Adrenal gland (tissue), 12 donors: ENCODE data around the gene OPRD1. TPM values are rescaled to one million over a fixed set of nuclear protein-coding genes. Genes with fewer than 3 reads are reported as not detected.

Source experiments
- DNase-seq, 7 donors: peaks; one replicate each; pipeline ENCODE4 v3.0.0-alpha.2; 2019 to 2020
- H3K27ac ChIP-seq, 5 donors: fragments of 200-600 bp; sonication (generic) in 4 of 5; 1 replicate in 3 of 5; 2 replicates in 2 of 5; pipeline versions ENCODE4 v1.5.1 to v1.8.0; 2016 to 2020; ENCODE audit warnings: mild to moderate bottlenecking in 1 of 5
- H3K27me3 ChIP-seq: fragments of 200-600 bp; 2 replicates; pipeline ENCODE4 v1.8.0; 2021
- H3K36me3 ChIP-seq, 2 donors: fragments of 200-600 bp; replicated peaks in 1 of 2; 1 replicate in 1 of 2; 2 replicates in 1 of 2; pipeline versions ENCODE4 v1.5.1 to v1.8.0; 2018 to 2022
- H3K4me1 ChIP-seq, 2 donors: fragments of 200-600 bp; replicated peaks in 1 of 2; 1 replicate in 1 of 2; 2 replicates in 1 of 2; pipeline versions ENCODE4 v1.5.1 to v1.8.0; 2018 to 2021
- H3K4me3 ChIP-seq, 4 donors: fragments of 200-600 bp; sonication (generic) in 3 of 4; one replicate each; pipeline ENCODE4 v1.5.1; 2016 to 2018
- H3K9me3 ChIP-seq, 3 donors: fragments of 200-600 bp; sonication (generic) in 1 of 3; replicated peaks in 1 of 3; 1 replicate in 2 of 3; 2 replicates in 1 of 3; pipeline versions ENCODE4 v1.5.1 to v1.8.0; 2016 to 2021
- POLR2A ChIP-seq, 2 donors: fragments of 450-650 bp; IDR thresholded peaks; one replicate each; pipeline ENCODE4 v1.6.1; 2017; ENCODE audit warnings: antibody characterized with exemption in 2 of 2, mild to moderate bottlenecking in 2 of 2, moderate library complexity in 1 of 2
- WGBS, 4 donors: extraction: QIAGEN DNeasy Blood & Tissue Kit in 2 of 4; methylation state at CpG; one replicate each; pipeline versions ENCODE4 v1.1.5 to v1.1.7; 2013 to 2017; 5-methylcytosine and 5-hydroxymethylcytosine counted together
- intact Hi-C, 2 donors: fragments of 100-400 bp; cut with DNase I; formaldehyde crosslinking; loops; one replicate each; pipeline versions ENCODE4 v1.14.1 to v1.15.0; 2022 to 2023
- polyA plus RNA-seq, 3 donors: library from polyadenylated mRNA; stranded (reverse); fragments of 200-250 nt in 2 of 3; fragments of 350-450 nt in 1 of 3; fragmentation: Illumina TruSeq in 1 of 3; extraction: RNeasy Lipid Tissue Mini Kit (QIAGEN cat#74804) in 1 of 3; gene quantifications; one replicate each; pipeline ENCODE4 v1.2.3, GENCODE V29; 2013 to 2014
- total RNA-seq, 9 donors: library from RNA; depleted of rRNA in 4 of 9; stranded (reverse); fragments of >200 nt in 4 of 9; fragments of 120-200 nt in 1 of 9; fragmentation: NEBNext Ultra II Directional in 1 of 9; extraction: Animal tissue kit (Norgen Biotek cat#: 25700) in 1 of 9; gene quantifications; one replicate each; pipeline versions ENCODE4 v1.1.0 to v1.2.4, GENCODE V29; 2013 to 2023
- TF ChIP-seq, protein P1 (sequence below), 6 experiments: fragments of 450-650 bp in 4 of 6; fragments of 200-600 bp in 2 of 6; sonication (generic) in 1 of 6; IDR thresholded peaks; 1 replicate in 5 of 6; 2 replicates in 1 of 6; pipeline versions ENCODE4 v1.5.1 to v1.8.0; 2016 to 2021; ENCODE audit warnings: antibody characterized with exemption in 6 of 6, mild to moderate bottlenecking in 2 of 6, moderate library complexity in 1 of 6
- donor health status: healthy with polysubstance abuse.
- donor health status: Bipolar disorder and iron deficiency.
- donor health status: DM: yes; HTN: yes; CAD: no.
- donor health status: DM: no; HTN: no; CAD: no.
- donor health status: DM: no; HTN: no; CAD: no.
- donor health status: DM: yes; HTN: yes; CAD: no.

Gene OPRD1
- total and polyA plus RNA-seq, 12 donors: 0.06 to 1.8 (median 0.35) TPM; not detected in 4

DNA sequence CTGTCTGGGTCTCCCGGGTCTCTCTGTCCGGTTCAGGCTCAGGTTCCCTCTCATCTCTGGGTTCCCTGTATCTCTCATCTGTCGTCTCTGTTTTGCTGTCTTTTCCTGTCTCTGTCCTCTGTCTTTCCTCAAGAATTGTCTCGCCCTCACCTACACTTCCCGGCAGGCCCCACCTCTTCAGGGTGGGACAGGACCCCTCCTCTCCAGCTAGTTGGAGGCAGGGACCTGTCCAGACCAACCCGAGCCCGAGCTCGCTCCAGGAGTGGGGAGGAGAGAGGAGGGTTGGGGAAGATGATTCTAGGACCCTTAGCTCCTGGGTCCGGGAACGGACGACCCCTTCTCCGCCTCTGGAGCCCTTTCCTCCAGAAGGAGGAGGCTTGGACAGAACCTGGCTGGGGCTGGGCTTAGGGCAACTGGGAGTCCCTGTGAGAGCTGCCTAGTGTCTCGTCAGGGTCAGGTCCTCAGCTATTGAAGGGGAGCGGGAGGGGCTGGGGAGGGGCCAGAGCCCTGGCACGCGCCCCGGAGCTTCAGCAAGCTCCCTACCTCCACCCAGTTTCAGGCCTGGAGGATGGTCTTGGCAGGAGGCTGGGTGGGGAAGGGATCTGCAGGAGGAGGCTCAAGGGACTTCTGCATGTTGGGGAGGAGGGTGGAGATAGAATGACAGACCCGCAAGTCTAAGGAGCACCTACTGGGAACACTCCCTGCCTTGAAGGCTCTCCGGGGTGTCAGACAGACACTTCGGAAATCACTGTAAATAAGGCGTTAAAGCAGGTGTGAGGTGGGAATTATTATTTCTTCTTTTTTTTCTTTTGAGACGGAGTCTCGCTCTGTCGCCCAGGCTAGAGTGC lies 76.1 kb downstream of the OPRD1 start:
- Histone ChIP-seq H3K27me3 (no peaks in the 10 kb centered on the region), H3K4me1 (peaks cover 11 to 28% of the 10 kb centered on the region in 2 donors), H3K4me3 (peak overlapping the region in 3 of 4 donors; percentile 70 to 75 (median 75)), H3K36me3 (no peaks in the 10 kb centered on the region), H3K27ac (peak overlapping the region in 2 of 5 donors; percentile 29 to 77), H3K9me3 (no peaks in the 10 kb centered on the region)
- DNase-seq: peak; percentile 55 to 75 (median 64)
- intact Hi-C loops: loop anchor here (10.0 kb wide), 2 partner anchors 237 to 297 kb away; partner anchors contain the start of genes SRSF4 (in 1 of the 2) and TMEM200B (in 1 of the 2)
- 30 to 39% (median 31%) methylated on average over 18 to 24 of the region's 24 CpGs for WGBS, 4 donors
- TF ChIP-seq, protein P1, sequence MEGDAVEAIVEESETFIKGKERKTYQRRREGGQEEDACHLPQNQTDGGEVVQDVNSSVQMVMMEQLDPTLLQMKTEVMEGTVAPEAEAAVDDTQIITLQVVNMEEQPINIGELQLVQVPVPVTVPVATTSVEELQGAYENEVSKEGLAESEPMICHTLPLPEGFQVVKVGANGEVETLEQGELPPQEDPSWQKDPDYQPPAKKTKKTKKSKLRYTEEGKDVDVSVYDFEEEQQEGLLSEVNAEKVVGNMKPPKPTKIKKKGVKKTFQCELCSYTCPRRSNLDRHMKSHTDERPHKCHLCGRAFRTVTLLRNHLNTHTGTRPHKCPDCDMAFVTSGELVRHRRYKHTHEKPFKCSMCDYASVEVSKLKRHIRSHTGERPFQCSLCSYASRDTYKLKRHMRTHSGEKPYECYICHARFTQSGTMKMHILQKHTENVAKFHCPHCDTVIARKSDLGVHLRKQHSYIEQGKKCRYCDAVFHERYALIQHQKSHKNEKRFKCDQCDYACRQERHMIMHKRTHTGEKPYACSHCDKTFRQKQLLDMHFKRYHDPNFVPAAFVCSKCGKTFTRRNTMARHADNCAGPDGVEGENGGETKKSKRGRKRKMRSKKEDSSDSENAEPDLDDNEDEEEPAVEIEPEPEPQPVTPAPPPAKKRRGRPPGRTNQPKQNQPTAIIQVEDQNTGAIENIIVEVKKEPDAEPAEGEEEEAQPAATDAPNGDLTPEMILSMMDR (IDR thresholded peaks at IDR 0.05): no peak
- TF ChIP-seq POLR2A (IDR thresholded peaks at IDR 0.05): peak; percentile 40 to 57

DNA sequence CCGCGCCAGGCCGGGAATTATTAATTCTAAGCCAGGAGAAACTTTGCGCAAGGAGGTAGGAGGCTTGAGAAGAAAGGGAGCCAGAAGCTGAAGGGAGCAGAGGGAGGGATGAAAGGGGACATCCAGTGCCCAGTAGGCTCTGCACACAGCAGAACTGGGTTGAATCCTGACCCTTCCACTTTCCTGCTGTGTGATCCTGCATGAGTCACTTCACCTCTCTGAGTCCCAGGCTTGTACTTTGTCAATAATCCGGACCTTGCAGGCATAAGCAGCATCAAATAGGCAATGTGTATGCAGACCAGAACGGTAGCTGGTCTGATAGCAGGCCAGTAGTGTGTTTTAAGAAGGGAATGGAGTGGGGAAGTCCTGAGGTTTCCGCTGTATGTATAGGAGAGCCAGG lies 76.9 kb downstream of the OPRD1 start:
- TF ChIP-seq POLR2A (IDR thresholded peaks at IDR 0.05): no peak
- TF ChIP-seq, protein P1 (IDR thresholded peaks at IDR 0.05): no peak
- Histone ChIP-seq H3K36me3 (no peaks in the 10 kb centered on the region), H3K27me3 (no peaks in the 10 kb centered on the region), H3K4me3 (no peak overlapping the region), H3K9me3 (no peaks in the 10 kb centered on the region), H3K27ac (no peak overlapping the region), H3K4me1 (peaks cover 11 to 28% of the 10 kb centered on the region in 2 donors)
- DNase-seq: no peak
- 94 to 97% (median 95%) methylated on average over 7 of the region's 7 CpGs for WGBS, 4 donors
- intact Hi-C loops: loop anchor here (10.0 kb wide), 2 partner anchors 236 to 296 kb away; partner anchors contain the start of genes SRSF4 (in 1 of the 2) and TMEM200B (in 1 of the 2)

DNA sequence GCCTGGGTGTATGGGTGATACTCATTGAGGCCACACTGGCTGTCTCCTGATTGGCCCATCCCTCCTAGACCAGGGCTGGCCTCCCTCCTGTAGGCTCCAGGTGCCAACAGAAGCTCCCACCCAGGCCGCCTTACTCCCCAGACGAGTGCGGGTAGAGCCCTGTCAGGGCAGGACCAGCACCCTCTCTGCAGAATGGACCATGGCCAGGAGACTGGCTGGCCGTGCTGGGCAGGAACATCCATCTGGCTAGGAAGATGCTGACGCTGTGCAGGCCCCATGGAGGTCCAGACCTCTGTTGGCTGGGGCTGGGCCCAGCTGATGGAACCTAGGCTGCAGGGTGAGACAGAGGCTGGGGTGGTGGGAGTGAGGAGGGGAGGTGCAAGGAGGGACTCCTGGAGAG lies 77.4 kb downstream of the OPRD1 start:
- Histone ChIP-seq H3K36me3 (no peaks in the 10 kb centered on the region), H3K27me3 (no peaks in the 10 kb centered on the region), H3K4me3 (no peak overlapping the region), H3K4me1 (peaks cover 10 to 26% of the 10 kb centered on the region in 2 donors), H3K9me3 (no peaks in the 10 kb centered on the region), H3K27ac (no peak overlapping the region)
- intact Hi-C loops: loop anchor here (10.0 kb wide), 2 partner anchors 235 to 295 kb away; partner anchors contain the start of genes SRSF4 (in 1 of the 2) and TMEM200B (in 1 of the 2)
- WGBS, 4 donors: 90 to 100% (median 94%) methylated on average over 1 to 5 of the region's 5 CpGs
- no peak for DNase-seq
- TF ChIP-seq POLR2A (IDR thresholded peaks at IDR 0.05): no peak
- TF ChIP-seq, protein P1 (IDR thresholded peaks at IDR 0.05): no peak

DNA sequence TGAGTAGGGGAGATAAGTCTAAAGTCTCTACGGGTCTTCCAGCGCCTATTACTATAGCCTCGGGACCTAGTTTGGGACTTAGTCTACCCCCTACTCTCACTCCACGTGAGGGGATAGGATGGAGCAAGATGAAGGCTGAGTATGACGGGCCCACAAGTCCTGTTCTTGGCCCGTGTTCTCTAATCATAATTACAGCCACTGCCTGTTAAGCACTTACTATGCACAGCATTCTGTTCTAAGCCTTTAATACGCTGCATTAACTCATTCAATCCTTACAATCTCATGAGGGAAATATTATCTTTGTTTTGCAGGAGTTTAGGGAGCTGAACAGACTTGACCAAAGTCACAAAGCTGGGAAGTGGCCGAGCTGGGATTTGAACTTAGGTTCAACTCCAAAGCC lies 78.5 kb downstream of the OPRD1 start:
- Histone ChIP-seq H3K9me3 (no peaks in the 10 kb centered on the region), H3K4me3 (no peak overlapping the region), H3K4me1 (peaks cover 0 to 18% of the 10 kb centered on the region in 2 donors), H3K36me3 (no peaks in the 10 kb centered on the region), H3K27ac (no peak overlapping the region), H3K27me3 (no peaks in the 10 kb centered on the region)
- whole genome bisulfite sequencing, 4 donors: 86 to 95% (median 90%) methylated on average over 8 of the region's 8 CpGs
- no peak for DNase-seq
- no peak for TF ChIP-seq POLR2A (IDR thresholded peaks at IDR 0.05)
- TF ChIP-seq, protein P1 (IDR thresholded peaks at IDR 0.05): no peak
- intact Hi-C loops: no loop called here
